ENCODE data around the gene APOBEC2. TPM values are rescaled to one million over a fixed set of nuclear protein-coding genes. Genes with fewer than 3 reads are reported as not detected.

APOBEC2 gene
- total and polyA plus RNA-seq, 2 of the 13 experiments (the other 11 are each of a cell fraction or from before 2014, with no cell fraction given): 0.09 TPM; not detected in 1

DNA sequence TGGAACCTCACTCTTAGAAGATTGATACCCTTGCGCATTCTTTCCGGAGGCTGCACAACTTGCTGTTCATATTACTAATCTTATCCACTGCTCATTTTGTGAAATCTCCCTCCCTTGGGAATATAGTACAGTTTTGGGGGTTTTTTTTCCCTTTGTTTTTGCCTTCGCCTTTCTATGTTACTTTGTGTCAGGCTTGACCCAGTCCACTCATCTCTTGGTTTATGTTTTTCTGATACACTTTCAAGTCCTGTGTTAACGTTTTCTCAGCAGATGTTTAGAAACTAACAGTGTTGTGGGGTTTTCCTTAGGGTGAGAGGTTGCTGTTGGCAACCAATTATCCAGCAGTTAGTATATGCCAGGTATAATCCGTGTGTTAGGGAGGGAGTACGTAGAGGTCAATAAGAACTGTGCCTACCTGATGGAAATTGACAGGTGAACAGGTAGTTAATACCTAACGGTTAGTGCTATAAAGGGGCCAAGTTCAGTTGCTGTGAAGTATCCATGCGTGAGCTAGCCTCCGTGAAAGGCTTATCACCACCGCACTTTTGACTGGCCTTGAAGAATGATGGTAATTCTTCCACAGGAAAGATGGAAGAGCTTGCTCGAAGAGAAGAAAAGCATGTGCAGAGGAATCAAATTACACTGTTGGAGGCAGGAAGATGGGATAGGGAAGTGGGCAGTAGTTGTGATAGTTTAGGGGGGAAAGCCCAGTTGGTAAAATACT, 21.1 kb downstream of the APOBEC2 start (continued):
- TF ChIP-seq AKNA (CRISPR knock-in tag; IDR thresholded peaks at IDR 0.05; ENCODE audit: borderline replicate concordance) (no peak), EP300 (IDR thresholded peaks at IDR 0.05; ENCODE audit: low read depth in 2 of 2, low read length in 2 of 2) (no peak), EP300 (CRISPR knock-in tag; IDR thresholded peaks at IDR 0.05; ENCODE audit: borderline replicate concordance) (no peak), GZF1 (CRISPR knock-in tag; IDR thresholded peaks at IDR 0.05) (no peak), CHD4 (IDR thresholded peaks at IDR 0.05; ENCODE audit: borderline replicate concordance, low read length) (no peak), ZNF766 (CRISPR knock-in tag; IDR thresholded peaks at IDR 0.05; ENCODE audit: borderline replicate concordance) (no peak), RORA (CRISPR knock-in tag; IDR thresholded peaks at IDR 0.05) (no peak), ZNF569 (CRISPR knock-in tag; IDR thresholded peaks at IDR 0.05; ENCODE audit: borderline replicate concordance) (no peak), NFE2 (CRISPR knock-in tag; IDR thresholded peaks at IDR 0.05) (no peak), ZNF276 (CRISPR knock-in tag; IDR thresholded peaks at IDR 0.05; ENCODE audit: low read depth) (no peak), THYN1 (CRISPR knock-in tag; IDR thresholded peaks at IDR 0.05; ENCODE audit: borderline replicate concordance, low read depth) (no peak), ZNF501 (CRISPR knock-in tag; IDR thresholded peaks at IDR 0.05) (peak; percentile 76; the same call in 1 of the 2 replicates), DNMT3B (CRISPR knock-in tag; conservative IDR thresholded peaks at IDR 0.05) (no peak)
- TF ChIP-seq, protein P1, sequence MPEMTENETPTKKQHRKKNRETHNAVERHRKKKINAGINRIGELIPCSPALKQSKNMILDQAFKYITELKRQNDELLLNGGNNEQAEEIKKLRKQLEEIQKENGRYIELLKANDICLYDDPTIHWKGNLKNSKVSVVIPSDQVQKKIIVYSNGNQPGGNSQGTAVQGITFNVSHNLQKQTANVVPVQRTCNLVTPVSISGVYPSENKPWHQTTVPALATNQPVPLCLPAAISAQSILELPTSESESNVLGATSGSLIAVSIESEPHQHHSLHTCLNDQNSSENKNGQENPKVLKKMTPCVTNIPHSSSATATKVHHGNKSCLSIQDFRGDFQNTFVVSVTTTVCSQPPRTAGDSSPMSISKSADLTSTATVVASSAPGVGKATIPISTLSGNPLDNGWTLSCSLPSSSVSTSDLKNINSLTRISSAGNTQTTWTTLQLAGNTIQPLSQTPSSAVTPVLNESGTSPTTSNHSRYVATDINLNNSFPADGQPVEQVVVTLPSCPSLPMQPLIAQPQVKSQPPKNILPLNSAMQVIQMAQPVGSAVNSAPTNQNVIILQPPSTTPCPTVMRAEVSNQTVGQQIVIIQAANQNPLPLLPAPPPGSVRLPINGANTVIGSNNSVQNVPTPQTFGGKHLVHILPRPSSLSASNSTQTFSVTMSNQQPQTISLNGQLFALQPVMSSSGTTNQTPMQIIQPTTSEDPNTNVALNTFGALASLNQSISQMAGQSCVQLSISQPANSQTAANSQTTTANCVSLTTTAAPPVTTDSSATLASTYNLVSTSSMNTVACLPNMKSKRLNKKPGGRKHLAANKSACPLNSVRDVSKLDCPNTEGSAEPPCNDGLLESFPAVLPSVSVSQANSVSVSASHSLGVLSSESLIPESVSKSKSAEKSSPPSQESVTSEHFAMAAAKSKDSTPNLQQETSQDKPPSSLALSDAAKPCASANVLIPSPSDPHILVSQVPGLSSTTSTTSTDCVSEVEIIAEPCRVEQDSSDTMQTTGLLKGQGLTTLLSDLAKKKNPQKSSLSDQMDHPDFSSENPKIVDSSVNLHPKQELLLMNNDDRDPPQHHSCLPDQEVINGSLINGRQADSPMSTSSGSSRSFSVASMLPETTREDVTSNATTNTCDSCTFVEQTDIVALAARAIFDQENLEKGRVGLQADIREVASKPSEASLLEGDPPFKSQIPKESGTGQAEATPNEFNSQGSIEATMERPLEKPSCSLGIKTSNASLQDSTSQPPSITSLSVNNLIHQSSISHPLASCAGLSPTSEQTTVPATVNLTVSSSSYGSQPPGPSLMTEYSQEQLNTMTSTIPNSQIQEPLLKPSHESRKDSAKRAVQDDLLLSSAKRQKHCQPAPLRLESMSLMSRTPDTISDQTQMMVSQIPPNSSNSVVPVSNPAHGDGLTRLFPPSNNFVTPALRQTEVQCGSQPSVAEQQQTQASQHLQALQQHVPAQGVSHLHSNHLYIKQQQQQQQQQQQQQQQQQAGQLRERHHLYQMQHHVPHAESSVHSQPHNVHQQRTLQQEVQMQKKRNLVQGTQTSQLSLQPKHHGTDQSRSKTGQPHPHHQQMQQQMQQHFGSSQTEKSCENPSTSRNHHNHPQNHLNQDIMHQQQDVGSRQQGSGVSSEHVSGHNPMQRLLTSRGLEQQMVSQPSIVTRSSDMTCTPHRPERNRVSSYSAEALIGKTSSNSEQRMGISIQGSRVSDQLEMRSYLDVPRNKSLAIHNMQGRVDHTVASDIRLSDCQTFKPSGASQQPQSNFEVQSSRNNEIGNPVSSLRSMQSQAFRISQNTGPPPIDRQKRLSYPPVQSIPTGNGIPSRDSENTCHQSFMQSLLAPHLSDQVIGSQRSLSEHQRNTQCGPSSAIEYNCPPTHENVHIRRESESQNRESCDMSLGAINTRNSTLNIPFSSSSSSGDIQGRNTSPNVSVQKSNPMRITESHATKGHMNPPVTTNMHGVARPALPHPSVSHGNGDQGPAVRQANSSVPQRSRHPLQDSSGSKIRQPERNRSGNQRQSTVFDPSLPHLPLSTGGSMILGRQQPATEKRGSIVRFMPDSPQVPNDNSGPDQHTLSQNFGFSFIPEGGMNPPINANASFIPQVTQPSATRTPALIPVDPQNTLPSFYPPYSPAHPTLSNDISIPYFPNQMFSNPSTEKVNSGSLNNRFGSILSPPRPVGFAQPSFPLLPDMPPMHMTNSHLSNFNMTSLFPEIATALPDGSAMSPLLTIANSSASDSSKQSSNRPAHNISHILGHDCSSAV (CRISPR knock-in tag; IDR thresholded peaks at IDR 0.05; ENCODE audit: borderline replicate concordance): no peak
